HG03521 (cell line): ENCODE measurements around the gene PAM16.
A peak's percentile ranks its signal among the peaks of the same experiment; 100 is the strongest.
"Not testable (repeated sequence)": the region's sequence is repeated elsewhere in the genome, so short reads cannot be mapped to it uniquely, and the experiment has no call there.

Experiments used
- ATAC-seq: cut with Tn5 transposase; IDR thresholded peaks from one replicate; pipeline ENCODE4 v1.9.1; 2021; ENCODE audit warnings: mild to moderate bottlenecking, moderate library complexity; ENCODE audit not compliant: unreplicated experiment

The PAM16 gene

DNA sequence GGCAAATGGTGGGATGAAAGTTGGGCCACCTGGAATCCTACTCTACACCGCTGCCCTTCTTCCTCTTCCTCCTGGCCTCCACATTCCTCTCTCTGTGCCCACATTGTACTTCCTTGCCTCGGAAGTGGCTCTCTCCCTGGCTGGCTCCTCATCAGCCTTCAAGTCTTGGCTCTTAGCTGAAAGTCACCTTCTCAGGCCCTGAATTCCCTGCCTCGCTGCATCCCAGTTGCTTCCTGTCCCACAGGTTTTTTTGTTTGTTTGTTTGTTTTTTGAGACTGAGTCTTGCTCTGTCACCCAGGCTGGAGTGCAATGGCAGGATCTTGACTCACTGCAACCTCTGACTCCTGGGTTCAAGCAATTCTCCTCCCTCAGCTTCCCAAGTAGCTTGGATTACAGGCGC is 2.6 kb upstream of the PAM16 start:
- no peak for ATAC-seq

DNA sequence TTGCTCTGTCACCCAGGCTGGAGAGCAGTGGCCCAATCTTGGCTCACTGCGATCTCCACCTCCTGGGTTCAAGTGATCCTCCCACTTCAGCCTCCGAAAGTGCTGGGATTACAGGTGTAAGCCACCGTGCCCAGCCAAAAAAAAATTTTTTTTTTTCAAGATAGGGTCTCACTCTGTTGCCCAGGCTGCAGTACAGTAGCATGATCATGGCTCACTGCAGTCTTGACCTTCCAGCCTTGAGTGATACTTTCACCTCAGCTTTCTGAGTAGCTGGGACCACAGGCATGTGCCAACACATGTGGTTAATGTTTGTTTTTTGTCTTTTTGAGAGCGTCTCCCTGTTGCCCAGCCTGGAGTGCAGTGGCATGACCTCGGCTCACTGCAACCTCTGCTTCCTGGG is 1.7 kb upstream of the PAM16 start:
- ATAC-seq = no peak

DNA sequence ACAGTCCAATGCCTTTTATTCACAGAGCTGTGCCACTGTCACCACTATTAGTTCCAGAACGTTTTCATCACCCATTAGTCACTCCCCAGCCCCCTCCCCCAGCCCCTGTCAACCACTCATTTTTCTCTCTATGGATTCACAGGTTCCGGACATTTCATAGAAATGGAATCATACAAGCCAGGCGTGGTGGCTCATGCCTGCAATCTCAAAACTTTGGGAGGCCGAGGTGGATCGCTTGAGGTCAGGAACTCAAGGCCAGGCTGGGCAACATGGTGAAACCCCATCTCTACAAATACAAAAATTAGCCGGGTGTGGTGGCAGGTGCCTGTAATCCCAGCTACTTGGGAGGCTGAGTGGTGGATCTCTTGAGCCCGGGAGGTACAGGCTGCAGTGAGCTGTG is 759 bp upstream of the PAM16 start:
- ATAC-seq = no peak

DNA sequence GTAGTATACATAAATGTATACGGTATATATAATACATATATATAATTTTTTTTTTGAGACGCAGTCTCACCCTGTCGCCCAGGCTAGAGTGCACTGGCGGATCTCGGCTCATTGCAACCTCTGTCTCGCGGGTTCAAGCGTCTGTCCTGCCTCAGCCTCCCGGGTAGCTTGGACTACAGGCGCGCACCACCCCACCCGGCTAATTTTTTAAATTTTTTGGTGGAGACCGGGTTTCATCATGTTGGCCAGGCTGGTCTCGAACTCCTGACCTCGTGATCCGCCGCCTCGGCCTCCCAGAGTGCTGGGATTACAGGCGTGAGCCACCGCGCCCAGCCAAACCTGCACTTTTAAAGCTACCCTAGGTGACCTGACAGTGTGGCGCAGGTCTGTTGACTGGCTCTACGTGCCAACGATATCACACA is 745 bp downstream of the PAM16 start:
- peak; percentile 10 for ATAC-seq

DNA sequence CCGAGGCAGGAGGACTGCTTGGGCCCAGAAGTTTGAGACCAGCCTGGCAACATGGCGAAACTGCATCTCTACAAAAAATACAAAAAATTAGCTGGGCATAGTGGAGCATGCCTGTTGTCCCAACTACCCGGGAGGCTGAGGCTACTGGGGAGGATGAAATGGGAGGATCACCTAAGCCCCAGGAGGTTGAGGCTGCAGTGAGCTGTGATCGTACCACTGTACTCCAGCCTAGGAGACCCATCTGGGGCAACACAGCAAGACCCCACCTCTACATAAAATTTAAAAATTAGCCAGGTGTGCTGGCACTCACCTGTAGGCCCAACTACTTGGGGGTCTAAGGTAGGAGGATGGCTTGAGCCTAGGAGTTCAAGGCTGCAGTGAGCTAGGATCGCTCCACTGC is 1.8 kb downstream of the PAM16 start:
- no peak for ATAC-seq

DNA sequence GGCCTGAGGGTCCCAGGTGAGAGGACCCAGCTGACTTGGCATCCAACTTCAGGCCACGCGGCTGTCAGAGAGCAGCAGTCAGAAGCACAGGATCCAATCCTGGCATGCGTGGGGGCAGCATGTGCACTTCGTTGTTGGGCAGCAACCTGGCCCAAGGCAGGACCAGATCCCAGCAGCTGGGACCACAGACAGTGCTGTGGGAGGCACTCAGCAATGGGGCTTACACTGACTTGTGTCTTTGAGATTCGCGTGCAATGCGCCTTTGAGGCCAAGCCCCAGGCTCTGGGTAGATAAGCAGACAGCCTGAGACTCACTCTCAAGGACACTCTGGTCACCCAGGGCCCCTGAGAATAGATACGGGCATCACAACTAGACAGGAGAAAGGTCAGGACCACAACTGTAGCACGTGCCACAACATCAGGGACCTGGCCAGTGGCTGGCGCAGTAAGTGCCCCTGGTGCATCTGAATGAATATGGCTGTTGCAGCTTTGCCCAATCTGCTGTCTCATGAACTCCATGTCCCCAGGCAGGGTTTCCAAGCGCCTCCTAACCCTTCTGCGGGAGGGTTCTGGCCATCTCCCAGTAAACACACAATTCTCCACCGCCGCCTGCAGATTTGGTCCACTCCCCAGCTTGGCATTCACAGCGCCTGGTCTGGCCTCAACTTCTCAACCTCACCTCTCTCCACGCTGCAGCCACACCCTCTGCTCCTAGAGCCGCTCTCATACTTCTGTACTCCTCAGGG is 3.2 kb downstream of the PAM16 start:
- no peak for ATAC-seq

DNA sequence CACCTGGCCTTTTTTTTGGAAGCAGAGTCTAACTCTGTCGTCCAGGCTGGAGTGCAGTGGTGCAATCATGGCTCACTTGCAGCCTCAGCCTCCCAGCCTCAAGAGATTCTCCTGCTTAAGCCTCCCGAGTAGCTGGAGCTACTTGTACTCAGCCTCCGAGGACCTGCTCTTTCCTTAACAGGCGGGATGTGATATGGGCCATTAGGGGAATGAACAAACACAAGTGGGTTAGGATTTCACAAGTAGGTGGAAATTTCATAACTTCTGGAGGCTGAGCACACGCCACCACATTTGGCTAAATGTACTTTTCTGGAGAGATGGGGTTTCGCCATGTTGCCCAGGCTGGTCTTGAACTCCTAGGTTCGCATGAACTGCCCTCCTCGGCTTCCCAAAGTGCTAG is 4.1 kb downstream of the PAM16 start:
- no peak for ATAC-seq

DNA sequence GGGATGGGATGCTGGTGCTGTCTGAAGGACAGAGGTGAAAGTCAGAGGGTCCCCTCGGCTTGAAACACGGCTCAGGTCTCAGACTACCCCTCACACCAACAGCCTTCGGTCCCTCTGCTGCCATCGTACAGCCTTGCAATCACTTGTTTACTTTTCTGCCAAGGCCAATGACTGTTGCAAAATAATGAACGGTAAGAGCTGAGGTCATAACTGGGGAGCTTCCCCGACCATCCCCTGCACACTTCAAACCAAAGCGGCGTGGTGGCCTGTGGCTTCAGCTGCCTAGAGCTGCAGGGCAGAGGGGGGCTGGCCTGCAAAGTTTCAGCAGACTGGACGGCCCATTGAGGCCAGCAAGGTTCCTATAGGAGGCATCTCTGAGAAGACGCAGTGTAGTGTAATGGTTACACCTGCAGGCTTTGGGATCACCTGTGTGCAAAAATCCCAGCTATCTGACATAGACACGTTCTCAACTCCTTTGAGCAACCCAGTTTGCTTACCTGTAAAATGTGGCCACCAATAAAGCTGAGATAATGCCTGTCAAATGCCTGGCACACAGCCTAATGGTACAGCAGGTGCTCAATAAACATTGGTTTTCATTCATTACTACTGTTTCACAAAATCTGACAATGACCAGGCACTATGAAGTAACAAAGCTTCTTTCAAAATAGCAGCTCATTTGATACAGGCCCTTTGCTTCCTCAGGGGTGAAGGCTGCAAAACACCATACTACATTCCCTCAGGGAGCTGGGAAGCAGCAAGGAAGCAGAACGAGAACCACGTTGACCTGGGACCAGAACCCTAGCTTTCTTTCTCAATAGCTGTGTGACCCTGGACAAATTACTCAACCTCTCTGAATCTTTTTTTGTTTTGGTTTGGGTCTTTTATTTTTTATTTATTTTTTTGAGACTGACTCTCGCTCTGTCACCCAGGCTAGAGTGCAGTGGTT is 5.0 kb downstream of the PAM16 start:
- no peak for ATAC-seq

DNA sequence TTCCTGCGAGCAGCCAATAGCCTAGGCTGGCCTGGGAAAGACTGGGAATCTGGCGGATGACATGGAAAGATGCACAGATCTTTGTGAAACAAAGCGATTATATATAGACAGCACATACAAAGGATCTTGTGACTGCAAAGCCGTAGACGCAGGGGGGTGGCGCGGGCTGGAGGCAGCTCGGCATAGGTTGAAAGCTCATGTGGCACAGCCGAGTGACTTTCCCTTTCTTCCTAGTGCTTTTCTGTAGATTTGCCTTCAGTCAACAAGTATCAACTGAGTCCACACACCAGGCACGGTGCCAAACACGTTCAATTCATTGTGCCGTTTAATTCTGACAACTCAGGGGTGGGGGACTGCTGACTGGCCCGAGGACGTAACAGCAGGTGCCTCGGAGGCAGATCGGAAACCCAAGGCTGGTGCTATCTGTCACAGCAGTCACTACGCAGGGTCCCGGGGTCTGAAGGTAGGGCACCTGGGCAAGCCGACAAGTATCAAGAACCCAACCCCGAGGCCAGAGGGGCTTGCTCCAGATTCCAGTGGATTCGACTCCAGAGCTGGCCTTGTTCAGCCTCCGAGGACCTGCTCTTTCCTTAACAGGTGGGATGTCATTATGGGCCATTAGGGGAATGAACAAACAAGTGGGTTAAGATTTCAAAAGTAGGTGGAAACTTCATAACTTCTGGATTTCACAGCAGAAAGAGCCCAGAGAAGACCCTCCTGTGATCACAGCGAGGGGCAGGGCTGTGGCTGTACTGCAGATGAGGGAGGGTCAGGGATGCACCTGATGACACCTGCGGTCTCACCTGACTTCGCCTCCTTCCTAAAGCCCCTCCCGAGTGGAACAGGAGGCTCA is 5.9 kb downstream of the PAM16 start:
- ATAC-seq = no peak

DNA sequence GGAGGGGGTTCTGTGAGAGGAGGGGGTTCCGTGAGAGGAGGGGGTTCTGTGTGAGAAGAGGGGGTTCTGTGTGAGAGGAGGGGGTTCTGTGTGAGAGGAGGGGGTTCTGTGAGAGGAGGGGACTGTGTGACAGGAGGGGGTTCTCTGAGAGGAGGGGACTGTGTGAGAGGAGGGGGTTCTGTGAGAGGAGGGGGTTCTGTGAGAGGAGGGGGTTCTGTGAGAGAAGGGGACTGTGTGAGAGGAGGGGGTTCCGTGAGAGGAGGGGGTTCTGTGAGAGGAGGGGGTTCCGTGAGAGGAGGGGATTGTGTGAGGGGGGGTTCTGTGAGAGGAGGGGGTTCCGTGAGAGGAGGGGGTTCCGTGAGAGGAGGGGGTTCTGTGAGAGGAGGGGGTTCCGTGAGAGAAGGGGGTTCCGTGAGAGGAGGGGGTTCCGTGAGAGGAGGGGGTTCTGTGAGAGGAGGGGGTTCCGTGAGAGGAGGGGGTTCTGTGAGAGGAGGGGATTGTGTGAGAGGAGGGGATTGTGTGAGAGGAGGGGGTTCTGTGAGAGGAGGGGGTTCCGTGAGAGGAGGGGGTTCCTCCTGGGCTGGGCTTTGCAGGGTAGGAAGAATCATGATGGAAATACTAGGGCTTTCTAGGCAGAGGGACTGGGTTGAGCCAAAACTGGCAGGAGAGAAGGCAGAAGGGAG is 6.7 kb downstream of the PAM16 start:
- not testable (repeated sequence) for ATAC-seq

DNA sequence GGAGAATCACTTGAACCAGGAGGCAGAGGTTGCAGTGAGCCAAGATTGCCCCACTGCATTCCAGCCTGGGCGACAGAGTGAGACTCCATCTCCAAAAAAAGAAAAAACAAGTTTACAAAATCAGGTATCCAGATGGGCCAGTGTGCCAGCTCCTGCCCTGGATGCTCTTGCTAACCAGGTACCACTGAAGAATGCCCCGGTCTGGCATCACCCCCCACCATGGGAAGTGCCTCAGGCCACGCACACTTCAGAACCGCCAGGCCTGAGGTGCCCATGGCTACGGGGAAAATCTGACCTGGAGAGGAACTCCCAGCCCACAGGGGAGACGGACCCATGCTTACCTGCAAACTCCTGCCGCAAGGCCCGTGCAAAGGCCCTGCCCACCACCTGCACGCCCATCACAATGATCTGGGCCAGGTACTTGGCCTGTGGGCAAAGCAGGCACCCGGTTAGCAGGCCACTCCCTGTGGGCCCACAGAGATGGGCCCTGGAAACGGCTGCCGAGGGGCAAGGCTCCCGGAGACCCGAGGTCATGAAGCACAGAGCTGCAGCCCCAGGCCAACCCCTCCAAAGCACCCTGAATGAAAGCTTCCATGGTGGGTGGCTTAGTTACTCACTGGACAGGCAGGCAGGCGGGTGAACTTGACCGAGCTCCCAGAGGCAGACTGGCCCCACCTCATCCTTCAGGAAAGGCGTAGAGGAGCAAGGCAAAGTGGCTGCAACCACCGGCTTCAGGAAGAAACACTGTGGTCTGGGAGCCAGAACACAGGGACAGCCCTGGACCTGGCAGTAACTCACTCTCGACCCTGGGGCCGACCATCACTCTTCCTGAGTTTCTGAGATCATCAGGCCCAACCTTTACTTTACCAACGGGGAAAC is 8.0 kb downstream of the PAM16 start:
- no peak for ATAC-seq

DNA sequence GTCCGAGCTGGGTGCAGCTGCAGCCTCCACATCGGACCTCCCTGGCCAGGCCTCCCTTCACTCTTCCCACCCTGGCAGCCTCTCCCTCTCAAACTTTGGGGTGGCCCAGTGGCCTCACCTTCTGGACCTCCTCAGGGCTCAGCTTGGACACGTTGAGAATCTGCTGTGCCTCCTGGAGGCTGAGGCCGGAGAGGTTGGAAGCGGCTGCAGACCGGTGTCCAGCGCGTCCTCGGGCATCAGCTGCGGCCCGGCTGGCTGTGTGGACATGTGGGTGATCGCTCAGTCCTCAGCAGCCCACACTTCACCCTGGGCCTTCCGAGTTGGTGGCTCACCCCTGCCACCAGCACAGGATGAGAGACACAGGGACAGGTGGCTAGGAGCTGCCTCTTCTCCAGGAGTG is 9.9 kb downstream of the PAM16 start:
- ATAC-seq = no peak

DNA sequence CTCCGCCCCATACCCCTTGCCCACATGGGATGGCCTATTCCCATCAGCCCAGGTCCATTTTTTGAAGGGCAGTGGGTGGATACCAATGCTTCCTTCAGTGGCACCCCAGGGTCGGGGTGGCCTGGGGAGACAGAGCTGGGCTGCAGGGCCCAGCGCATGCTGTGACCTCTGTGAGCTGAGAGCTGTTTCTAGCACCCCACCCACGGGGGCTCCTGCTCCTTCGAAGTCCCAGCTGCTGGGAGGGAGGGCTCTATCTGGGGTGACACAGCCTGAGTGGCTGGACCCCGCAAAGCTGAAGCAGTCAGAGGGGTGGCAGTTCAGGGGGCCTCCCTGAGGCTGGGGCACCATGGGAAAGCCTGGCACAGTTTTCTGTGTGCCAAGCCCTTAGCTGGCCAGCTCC is 10.7 kb downstream of the PAM16 start:
- no peak for ATAC-seq

DNA sequence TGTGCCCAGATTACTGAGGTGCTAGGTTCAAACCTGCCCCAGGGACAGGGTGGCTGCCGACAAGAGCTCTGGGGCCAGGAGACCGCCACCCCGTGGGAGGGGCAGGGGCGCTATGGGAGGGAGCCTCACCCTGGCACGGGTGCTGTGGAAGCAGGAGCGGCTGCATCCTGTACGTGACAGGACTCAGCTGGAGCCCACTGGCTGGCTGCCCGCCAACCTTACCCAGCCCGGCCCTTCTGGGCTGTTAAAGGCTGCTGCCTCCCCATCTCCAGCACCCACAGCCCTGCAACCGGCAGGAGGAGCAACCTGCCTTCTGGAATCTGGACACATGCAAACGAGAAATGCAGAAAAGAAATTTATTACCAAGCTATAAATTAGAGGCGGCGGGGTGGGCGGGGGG is 11.2 kb downstream of the PAM16 start:
- no peak for ATAC-seq

DNA sequence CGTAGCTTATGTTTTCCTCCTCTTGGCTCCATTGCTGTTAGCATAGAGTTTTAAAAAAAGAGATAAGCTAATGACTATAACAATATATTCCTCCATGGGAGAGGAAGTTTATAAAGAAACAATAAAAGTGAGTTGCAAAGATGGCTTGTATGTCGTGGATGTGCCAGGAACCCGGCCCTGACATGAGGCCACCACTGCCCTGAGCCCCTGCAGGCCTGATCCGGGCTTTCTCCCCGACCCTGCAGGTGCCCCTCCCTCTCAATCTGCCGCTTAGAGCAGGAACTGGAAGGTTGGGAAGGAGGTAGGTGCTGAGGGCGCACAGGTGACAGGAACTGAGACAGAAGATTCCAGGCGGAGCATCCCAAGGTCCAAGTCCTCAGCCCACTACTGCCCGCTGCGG is 11.7 kb downstream of the PAM16 start:
- no peak for ATAC-seq

DNA sequence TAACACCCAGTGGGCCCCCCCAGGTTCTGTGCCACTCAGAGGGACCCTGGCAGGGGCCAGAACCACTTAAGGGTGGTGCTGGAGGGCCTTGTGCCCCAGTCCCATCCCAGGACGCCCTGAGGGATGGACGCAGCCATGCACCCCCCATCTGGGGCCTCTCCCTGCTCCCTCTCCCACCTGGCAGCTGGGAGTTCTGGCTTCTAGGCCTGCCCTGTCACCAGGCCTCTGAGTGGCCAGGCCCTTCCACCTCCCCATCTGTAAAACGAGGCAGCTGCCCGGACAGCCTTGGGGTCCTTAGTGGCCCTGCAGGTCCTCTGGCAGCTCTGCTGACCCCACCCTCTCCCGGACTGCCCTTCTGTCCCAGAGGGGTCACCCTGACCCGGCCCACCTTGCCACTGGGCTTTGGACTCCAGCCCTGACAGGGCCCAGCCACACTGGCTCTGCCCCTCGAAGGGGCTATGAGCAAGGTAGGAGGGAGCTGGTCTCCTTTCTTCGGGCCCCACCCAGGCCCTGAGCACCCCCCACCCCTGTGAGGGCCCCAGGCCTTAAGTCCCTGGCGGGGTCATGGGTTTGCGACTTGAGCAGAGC is 12.3 kb downstream of the PAM16 start:
- ATAC-seq = no peak

DNA sequence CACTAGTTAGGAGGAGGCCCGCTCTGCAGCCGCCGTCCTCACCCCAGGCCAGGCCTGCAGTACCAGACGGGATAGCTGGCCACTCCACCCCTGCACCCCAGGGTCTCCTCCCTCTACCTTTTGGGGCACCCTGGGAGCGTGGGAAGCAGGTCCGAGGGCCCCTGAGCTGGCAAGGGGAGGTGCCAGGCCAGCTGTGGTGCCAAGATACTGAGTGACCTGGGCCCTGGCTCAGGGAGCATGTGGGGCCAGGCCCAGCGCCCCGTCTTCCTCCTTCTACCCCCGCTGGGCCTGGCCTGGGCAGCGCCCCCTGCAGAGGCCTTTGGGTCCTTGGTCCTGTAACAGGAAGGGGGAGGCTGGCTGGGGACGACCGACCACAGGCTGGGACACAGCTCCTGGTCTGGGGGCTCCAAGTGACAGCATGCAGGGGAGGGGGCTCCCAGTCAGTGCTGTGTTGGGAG is 13.0 kb downstream of the PAM16 start:
- ATAC-seq = no peak

DNA sequence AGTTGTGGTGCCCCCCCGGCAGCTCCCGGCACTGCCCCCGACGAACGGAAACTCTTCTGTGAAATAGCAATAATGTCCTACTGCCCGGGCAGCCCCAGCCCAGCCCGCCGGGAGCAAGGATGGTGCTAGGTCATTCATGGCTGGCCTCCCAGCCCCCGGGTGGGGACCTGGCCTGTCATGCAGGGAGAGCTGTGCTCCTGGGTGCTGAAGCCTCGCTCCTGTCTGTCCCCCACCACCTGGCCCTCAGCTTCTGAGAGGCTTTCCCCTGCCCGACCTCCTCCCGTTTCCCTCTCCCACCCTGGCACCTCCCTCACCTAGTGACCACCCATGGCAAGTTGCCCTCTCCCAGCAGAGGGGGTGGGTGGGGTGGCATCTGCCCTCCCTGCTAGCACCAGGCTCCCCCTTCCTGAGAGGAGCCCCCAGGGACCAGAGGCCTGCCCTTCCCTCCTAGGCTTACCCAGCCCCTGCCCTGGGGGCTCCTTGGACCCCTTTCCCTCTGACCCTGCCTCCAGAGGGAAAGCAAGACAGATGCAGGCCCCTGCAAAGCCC is 13.5 kb downstream of the PAM16 start:
- no peak for ATAC-seq
